Retinal pigment epithelial cell (primary cell): ENCODE results near the gene TMEM184A.

Source experiments
- DNase-seq: peaks from one replicate; pipeline ENCODE4 v3.0.0-alpha.2; 2010; ENCODE audit warnings: low read depth
- H3K4me3 ChIP-seq: 2 replicates; pipeline ENCODE4 v1.5.1; 2011; ENCODE audit warnings: mild to moderate bottlenecking, low read length, control low read depth, moderate library complexity
- TF ChIP-seq, protein P1 (sequence below): conservative IDR thresholded peaks from 2 replicates; pipeline ENCODE4 v1.5.1; 2011; ENCODE audit warnings: low read depth, low read length, control low read depth, inconsistent platforms

TMEM184A gene

DNA sequence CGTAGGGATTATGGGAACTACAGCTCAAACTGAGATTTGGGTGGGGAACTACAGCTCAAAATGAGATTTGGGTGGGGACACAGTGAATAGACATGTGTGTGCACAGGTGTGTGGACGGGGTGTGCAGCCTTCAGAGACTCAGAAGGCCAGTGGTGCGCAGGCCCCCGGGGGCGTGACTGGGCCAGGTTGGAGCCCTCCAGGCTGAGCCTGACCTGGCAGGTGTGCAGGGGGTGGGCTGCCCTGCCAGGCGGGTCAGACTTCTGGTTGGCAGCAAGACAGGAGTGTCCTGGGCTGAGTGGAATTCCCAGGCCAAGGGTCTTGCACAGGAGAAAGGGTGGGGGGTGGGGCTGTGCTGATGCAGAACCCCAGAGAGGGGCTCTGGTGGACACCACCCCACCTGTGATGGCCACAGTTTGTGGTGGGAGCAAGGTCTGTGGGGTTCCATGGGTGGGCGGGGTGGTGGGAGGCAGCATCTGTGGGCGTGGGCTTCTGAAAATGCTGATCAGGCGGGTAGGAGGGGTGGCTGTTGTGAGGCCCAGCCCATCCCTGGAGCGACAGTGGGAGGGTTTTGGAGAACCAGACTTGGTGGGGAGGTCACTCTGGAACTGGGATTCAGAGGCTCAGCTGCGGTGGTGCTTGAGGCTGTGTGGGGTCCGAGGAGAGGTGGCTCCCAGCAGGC, 43.1 kb upstream of the TMEM184A start:
- H3K4me3 ChIP-seq = no peak overlapping the region
- no peak for DNase-seq
- TF ChIP-seq, protein P1, sequence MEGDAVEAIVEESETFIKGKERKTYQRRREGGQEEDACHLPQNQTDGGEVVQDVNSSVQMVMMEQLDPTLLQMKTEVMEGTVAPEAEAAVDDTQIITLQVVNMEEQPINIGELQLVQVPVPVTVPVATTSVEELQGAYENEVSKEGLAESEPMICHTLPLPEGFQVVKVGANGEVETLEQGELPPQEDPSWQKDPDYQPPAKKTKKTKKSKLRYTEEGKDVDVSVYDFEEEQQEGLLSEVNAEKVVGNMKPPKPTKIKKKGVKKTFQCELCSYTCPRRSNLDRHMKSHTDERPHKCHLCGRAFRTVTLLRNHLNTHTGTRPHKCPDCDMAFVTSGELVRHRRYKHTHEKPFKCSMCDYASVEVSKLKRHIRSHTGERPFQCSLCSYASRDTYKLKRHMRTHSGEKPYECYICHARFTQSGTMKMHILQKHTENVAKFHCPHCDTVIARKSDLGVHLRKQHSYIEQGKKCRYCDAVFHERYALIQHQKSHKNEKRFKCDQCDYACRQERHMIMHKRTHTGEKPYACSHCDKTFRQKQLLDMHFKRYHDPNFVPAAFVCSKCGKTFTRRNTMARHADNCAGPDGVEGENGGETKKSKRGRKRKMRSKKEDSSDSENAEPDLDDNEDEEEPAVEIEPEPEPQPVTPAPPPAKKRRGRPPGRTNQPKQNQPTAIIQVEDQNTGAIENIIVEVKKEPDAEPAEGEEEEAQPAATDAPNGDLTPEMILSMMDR = no peak

DNA sequence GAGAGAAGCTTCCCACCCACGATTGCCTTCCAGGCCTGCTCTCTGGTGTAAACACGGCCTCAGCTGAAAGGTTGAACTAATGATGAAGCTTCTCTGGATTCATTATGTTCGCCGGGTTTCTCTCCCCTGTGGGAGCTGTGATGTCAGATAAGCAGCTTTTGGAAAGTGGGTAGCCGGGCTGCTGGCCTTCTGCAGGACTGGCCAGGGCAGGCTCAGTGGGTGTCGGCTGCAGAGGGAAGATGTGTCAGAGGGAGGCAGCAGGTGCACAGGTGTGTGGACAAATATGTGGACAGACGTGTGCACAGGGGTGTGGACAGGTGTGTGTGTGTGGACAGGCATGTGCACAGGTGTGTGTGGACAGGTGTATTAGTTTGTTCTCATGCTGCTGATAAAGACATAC, 42.3 kb upstream of the TMEM184A start:
- TF ChIP-seq, protein P1 = no peak
- DNase-seq = no peak
- H3K4me3 ChIP-seq = no peak overlapping the region

DNA sequence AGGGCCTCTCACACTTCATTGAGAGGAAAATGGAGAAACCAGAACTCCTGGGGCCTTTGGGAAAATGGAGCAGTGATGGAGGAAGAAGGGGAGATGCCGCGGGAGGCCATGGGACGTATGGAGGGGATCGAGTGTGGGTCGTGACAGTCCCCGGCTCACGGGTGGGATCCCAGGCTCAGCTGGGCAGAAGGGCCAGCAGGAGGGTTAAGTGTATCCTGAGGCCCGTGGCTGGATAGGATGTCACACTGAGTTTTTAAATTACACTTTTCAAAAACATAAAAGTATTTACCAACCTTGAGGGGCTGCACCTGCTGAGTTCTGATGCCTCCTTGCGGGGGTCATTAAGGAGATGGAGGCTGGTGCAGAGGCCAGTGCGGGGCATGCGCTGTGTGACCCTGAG, 41.8 kb upstream of the TMEM184A start:
- TF ChIP-seq, protein P1 = no peak

DNA sequence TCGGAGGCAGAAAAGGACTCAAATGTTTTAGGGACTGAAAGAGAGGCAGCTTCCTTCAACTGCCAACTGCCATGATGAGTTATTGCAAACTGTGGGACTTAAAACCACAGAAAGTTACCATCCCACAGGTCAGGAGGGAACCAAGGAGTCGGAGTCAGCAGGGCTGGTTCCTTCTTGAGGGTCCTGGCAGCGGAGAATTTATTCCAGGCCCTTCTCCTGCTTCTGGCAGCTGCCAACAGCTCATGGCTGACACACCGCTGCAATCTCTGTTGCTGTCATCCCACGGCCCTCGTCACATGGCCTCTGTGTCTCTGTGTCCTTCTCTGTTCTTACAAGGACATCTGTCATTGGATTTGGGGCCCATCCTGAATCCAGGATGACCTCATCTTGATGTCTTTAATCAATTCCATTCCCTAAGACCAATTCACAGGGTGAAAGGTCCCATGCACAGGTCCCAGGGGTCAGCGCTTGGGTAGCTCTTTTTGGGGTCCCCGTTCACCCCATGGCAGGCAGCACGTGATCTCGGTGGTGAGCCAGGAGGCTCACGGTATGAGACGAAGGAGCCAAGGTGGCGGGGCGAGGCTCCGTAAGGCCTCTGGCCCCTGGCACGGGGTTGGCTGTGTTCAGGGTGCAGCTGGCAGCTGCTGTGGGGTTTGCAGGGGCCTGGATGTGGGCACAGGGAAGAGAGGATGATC, 41.2 kb upstream of the TMEM184A start:
- DNase-seq = no peak
- TF ChIP-seq, protein P1 = no peak

More for the DNA sequence above, 41.8 kb upstream of the TMEM184A start:
- H3K4me3 ChIP-seq = no peak overlapping the region
- no peak for DNase-seq

DNA sequence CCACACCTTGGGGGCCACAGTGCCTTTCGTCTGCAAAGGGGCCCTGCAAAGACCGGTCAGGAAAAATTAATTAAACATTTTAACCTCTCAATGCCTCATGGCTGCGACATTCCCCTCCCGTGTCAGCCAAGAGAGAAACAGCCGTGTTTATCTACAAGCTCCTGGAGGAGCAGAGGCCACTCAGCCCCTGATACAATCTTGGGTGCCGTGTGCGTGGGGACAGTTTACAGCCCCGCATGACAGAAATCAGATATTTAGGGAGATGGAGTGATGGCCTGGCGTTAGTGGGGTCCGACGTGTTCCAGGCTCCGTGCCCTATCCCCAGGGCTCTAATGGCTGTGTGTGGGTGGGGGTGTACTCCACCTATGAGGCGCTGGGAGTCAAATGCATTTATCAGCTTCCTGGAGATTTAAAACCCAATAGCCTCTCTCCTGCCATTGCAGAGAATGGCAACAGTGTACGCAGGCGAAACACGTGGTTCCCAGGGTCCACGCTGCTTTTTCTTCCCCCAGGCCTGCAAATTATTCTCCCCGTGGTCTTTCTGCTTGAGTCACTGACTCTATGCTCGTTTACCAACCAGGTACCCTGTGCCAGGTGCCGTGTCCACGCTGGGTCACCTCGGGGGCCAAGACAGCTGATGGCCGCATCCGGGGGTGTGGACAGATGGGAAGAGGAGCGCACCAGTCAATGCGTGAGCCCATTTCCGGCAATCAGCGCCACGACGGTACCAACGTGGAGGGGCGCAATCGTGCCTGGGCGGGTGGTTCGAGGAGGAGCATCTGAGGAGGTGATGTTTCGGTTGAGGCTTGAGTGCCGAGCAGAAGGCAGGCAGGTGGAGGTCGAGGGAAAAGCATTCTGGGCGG, 40.4 kb upstream of the TMEM184A start:
- DNase-seq = no peak
- TF ChIP-seq, protein P1 = no peak
- H3K4me3 ChIP-seq = no peak overlapping the region

More for the DNA sequence above, 41.2 kb upstream of the TMEM184A start:
- H3K4me3 ChIP-seq = no peak overlapping the region

DNA sequence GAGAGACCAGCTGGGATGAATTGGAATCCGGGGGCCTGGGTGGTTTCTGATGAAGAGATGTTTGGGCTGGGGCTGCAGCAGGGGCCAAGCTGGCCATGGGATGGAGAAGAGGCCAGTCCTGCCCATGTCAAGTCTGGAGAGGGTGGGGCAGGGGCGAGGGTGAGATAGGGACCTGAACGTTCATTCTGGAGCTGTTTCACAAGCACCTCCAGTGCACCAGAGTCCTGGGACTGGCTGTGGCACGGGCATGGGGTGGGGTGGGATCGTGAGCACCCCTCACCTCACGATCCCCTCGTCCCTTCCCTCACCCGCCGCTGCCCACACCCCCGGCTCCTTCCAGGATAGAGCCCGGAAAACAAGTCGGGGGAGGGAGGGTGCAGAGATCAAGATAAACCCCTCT, 39.6 kb upstream of the TMEM184A start:
- TF ChIP-seq, protein P1 = no peak
- H3K4me3 ChIP-seq = no peak overlapping the region
- DNase-seq = no peak
